Measurements from ENCODE around the gene TUBG1. TPM values are rescaled to one million over a fixed set of nuclear protein-coding genes. Genes with fewer than 3 reads are reported as not detected.

Gene TUBG1
- total and polyA plus RNA-seq, 9 of the 15 experiments (the other 6 are each of a cell fraction or from before 2014, with no cell fraction given): 33.1 to 147 (median 66.0) TPM

DNA sequence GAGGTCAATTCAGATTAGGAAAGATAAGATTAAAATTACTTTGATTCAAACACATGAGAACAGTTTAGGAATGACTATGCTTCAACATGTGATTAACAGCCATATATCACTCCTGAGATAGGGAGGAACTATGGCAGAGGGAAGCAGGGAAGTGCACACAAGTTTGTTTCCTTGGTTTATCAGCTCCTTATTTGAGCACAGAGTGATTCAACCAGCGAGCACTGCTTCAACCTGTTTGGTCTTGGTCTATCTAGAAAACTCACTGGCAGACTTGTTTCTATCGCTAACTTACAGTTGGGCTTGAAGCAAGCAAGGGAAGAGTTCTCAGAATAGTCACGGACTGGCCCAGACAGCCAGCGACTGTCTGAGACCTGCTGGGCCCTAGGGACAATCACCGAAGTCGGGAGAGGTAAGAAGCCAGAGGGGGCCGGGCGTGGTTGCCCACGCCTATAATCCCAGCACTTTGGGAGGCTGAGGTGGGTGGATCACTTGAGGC, 23.5 kb downstream of the TUBG1 start (continued):
- TF ChIP-seq RBM14 (IDR thresholded peaks at IDR 0.05; ENCODE audit: borderline replicate concordance, insufficient read depth, low read depth, low read length) (no peak), ZNF785 (CRISPR knock-in tag; IDR thresholded peaks at IDR 0.05) (no peak), ZNF76 (CRISPR knock-in tag; IDR thresholded peaks at IDR 0.05; ENCODE audit: borderline replicate concordance) (no peak), SAFB2 (IDR thresholded peaks at IDR 0.05; ENCODE audit: borderline replicate concordance, low read depth, low read length, severe bottlenecking) (no peak), RAD51 (IDR thresholded peaks at IDR 0.05; ENCODE audit: borderline replicate concordance, low read depth) (peak; percentile 31; the same call in 1 of the 2 replicates), EWSR1 (IDR thresholded peaks at IDR 0.05; ENCODE audit: borderline replicate concordance, low read depth, partially characterized antibody) (no peak), UBTF (IDR thresholded peaks at IDR 0.05; ENCODE audit: borderline replicate concordance in 1 of 2, low read depth in 2 of 2, low read length in 2 of 2) (no peak), RAD21 (CRISPR knock-in tag; conservative IDR thresholded peaks at IDR 0.05 in 1 of 2, IDR thresholded peaks at IDR 0.05 in 1 of 2) (peak in 1 of 2 experiments; percentile 11; a peak in 1 of 4 replicates), SRF (CRISPR knock-in tag; IDR thresholded peaks at IDR 0.05) (peak in 1 of 2 experiments; percentile 95; a peak in 2 of 4 replicates), PRPF4 (IDR thresholded peaks at IDR 0.05; ENCODE audit: insufficient read depth, low read depth, low read length, poor library complexity, severe bottlenecking) (no peak), RBM15 (IDR thresholded peaks at IDR 0.05; ENCODE audit: insufficient read depth, low read length) (no peak), ASH1L (IDR thresholded peaks at IDR 0.05; ENCODE audit: borderline replicate concordance, low read depth, partially characterized antibody) (no peak), MAZ (CRISPR knock-in tag; conservative IDR thresholded peaks at IDR 0.05 in 1 of 2, IDR thresholded peaks at IDR 0.05 in 1 of 2) (no peak), BMI1 (IDR thresholded peaks at IDR 0.05; ENCODE audit: low read length) (no peak), JUN (IDR thresholded peaks at IDR 0.05; ENCODE audit: borderline replicate concordance, low read depth, low read length) (no peak; the same call in 1 of the 2 replicates), JUN (CRISPR knock-in tag; IDR thresholded peaks at IDR 0.05; ENCODE audit: borderline replicate concordance) (no peak), SMAD2 (IDR thresholded peaks at IDR 0.05; ENCODE audit: low read depth, low read length) (no peak)
